ENCODE measurements around the gene INPP5K.

DNA sequence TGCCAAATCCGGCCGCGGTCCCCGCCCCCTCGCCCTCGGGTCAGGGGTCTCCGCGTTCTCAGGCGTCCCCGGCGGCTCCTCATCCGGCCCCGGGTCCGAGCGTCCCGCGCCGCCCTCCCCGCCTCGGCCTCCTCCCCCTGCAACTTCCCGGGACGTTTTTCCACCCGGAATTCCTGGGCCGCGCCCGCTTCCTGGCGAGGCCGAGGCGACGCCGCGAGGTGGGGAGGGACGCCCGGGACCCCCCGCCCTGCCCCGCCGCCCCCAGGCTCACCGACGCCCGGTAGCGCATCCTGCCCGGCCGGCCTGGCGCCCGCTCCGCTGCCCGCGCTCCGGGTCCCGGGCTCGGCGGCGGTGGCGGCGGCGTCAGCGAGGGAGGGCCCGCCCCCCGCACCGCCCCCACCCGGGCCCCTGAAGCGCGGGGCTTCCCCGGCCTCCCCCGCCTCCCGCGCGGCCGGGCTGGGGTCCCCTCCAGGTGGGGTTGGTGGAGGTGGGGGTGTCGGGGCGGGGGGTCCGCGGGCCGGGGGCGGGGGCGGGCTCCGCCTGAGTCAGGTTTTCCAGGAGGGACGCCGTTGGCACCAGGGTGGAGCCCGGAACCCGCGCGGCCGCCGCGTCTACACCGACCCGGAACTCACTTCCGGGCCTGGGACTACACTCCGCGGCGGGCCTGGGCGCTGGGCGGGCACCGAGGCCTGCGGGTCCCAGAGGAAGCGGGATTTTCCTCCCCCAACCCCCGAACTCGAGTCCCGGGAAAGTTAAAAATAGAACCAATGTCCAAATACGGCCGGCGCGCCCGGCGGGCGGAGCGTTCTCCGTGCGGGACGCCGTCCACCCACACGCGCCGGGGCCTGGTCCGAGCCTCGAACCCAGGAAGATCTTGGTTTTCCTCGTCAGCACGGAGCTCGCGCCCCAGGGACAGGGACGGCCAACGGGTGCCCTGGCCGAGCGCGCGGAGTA, 30.7 kb downstream of the INPP5K start:
- TF ChIP-seq, protein P1, sequence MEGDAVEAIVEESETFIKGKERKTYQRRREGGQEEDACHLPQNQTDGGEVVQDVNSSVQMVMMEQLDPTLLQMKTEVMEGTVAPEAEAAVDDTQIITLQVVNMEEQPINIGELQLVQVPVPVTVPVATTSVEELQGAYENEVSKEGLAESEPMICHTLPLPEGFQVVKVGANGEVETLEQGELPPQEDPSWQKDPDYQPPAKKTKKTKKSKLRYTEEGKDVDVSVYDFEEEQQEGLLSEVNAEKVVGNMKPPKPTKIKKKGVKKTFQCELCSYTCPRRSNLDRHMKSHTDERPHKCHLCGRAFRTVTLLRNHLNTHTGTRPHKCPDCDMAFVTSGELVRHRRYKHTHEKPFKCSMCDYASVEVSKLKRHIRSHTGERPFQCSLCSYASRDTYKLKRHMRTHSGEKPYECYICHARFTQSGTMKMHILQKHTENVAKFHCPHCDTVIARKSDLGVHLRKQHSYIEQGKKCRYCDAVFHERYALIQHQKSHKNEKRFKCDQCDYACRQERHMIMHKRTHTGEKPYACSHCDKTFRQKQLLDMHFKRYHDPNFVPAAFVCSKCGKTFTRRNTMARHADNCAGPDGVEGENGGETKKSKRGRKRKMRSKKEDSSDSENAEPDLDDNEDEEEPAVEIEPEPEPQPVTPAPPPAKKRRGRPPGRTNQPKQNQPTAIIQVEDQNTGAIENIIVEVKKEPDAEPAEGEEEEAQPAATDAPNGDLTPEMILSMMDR (conservative IDR thresholded peaks at IDR 0.05): no peak
- TF ChIP-seq EZH2 (IDR thresholded peaks at IDR 0.05; ENCODE audit: low read depth): no peak

All from PC-9 (cell line).